GM23338 (cell line): Measurements from ENCODE around the gene OVCH1. TPM values are rescaled to one million over a fixed set of nuclear protein-coding genes. Genes with fewer than 3 reads are reported as not detected.

Experiments
- ATAC-seq: fragments of 200-7000 bp; cut with Tn5 transposase; 3 replicates; pipeline ENCODE4 v1.9.1; 2020
- DNase-seq: peaks from one replicate; pipeline ENCODE4 v3.0.0-alpha.2; 2015; ENCODE audit warnings: low spot score
- H2AFZ ChIP-seq: fragments of 200-600 bp; sonication (generic); 2 replicates; pipeline ENCODE4 v1.8.0; 2016; ENCODE audit warnings: antibody characterized with exemption, mild to moderate bottlenecking, moderate library complexity
- H3F3A ChIP-seq: fragments of 200-600 bp; sonication (generic); replicated peaks from 2 replicates; pipeline ENCODE4 v1.8.0; 2017; ENCODE audit warnings: antibody characterized with exemption, mixed run types, low read depth
- H3K27ac ChIP-seq: fragments of 200-600 bp; sonication (generic); 2 replicates; pipeline ENCODE4 v1.6.1; 2016; ENCODE audit warnings: low read depth
- H3K27me3 ChIP-seq: fragments of 200-600 bp; sonication (generic); 2 replicates; pipeline ENCODE4 v1.8.0; 2016; ENCODE audit warnings: mild to moderate bottlenecking, mixed run types, moderate library complexity; ENCODE audit not compliant: insufficient read depth
- H3K36me3 ChIP-seq: fragments of 200-600 bp; sonication (generic); 2 replicates; pipeline ENCODE4 v1.8.0; 2016; ENCODE audit warnings: mild to moderate bottlenecking; ENCODE audit not compliant: insufficient read depth
- H3K4me1 ChIP-seq: fragments of 200-600 bp; sonication (generic); 2 replicates; pipeline ENCODE4 v1.8.0; 2016; ENCODE audit warnings: mild to moderate bottlenecking, moderate library complexity; ENCODE audit not compliant: insufficient read depth
- H3K4me2 ChIP-seq: fragments of 200-600 bp; sonication (generic); 2 replicates; pipeline ENCODE4 v1.7.1; 2017; ENCODE audit warnings: mixed run types
- H3K4me3 ChIP-seq: fragments of 200-600 bp; sonication (generic); 2 replicates; pipeline ENCODE4 v1.6.1; 2016; ENCODE audit warnings: mixed run types
- H3K79me2 ChIP-seq: fragments of 200-600 bp; sonication (generic); replicated peaks from 2 replicates; pipeline ENCODE4 v1.8.0; 2017; ENCODE audit warnings: mild to moderate bottlenecking; ENCODE audit not compliant: insufficient read depth
- H3K9me2 ChIP-seq: fragments of 200-600 bp; sonication (generic); 2 replicates; pipeline ENCODE4 v1.8.0; 2017; ENCODE audit not compliant: insufficient read depth
- H4K20me1 ChIP-seq: fragments of 200-600 bp; sonication (generic); replicated peaks from 2 replicates; pipeline ENCODE4 v1.8.0; 2017; ENCODE audit warnings: mild to moderate bottlenecking; ENCODE audit not compliant: insufficient read depth
- H3K27ac Mint-ChIP-seq: 2 replicates; pipeline ENCODE4 v1.8.0; 2020; ENCODE audit warnings: inconsistent platforms, mild to moderate bottlenecking, moderate library complexity, mixed read lengths
- H3K27me3 Mint-ChIP-seq: 3 replicates; pipeline ENCODE4 v1.8.0; 2022; ENCODE audit warnings: low read depth, mild to moderate bottlenecking, moderate library complexity, mixed read lengths, inconsistent platforms; ENCODE audit not compliant: insufficient read depth, poor library complexity
- H3K36me3 Mint-ChIP-seq: 3 replicates; pipeline ENCODE4 v1.8.0; 2021; ENCODE audit warnings: low read depth, mild to moderate bottlenecking, inconsistent platforms, moderate library complexity, mixed read lengths
- H3K4me1 Mint-ChIP-seq: 3 replicates; pipeline ENCODE4 v1.8.0; 2020; ENCODE audit warnings: mild to moderate bottlenecking, inconsistent platforms, mixed read lengths
- H3K4me3 Mint-ChIP-seq: 3 replicates; pipeline ENCODE4 v1.8.0; 2021; ENCODE audit warnings: moderate library complexity, mild to moderate bottlenecking, inconsistent platforms, mixed read lengths
- H3K9me3 Mint-ChIP-seq: 3 replicates; pipeline ENCODE4 v1.8.0; 2020; ENCODE audit warnings: moderate library complexity, mild to moderate bottlenecking, inconsistent platforms, mixed read lengths
- CREB1 ChIP-seq: fragments of 250-450 bp; sonication (Bioruptor Pico); IDR thresholded peaks from 2 replicates; pipeline ENCODE4 v1.5.0; 2020; ENCODE audit warnings: low read depth, mild to moderate bottlenecking, moderate library complexity
- EZH2 ChIP-seq: fragments of 200-600 bp; sonication (generic); IDR thresholded peaks from one replicate; pipeline ENCODE4 v1.8.0; 2017; ENCODE audit warnings: antibody characterized with exemption, mild to moderate bottlenecking, low read depth; ENCODE audit not compliant: unreplicated experiment
- EZH2phosphoT487 ChIP-seq: fragments of 200-600 bp; sonication (generic); IDR thresholded peaks from one replicate; pipeline ENCODE4 v1.8.1; 2018; ENCODE audit warnings: antibody characterized with exemption; ENCODE audit not compliant: unreplicated experiment
- JUNB ChIP-seq: IDR thresholded peaks from one replicate; pipeline ENCODE4 v1.6.1; 2016; ENCODE audit warnings: antibody characterized with exemption; ENCODE audit not compliant: unreplicated experiment
- NANOG ChIP-seq: IDR thresholded peaks from 2 replicates; pipeline ENCODE4 v1.6.1; 2016; ENCODE audit warnings: antibody characterized with exemption, borderline replicate concordance
- POLR2AphosphoS5 ChIP-seq: IDR thresholded peaks from 2 replicates; pipeline ENCODE4 v1.6.1; 2016; ENCODE audit warnings: antibody characterized with exemption, low read depth
- STAT1 ChIP-seq: IDR thresholded peaks from one replicate; pipeline ENCODE4 v1.6.1; 2016; ENCODE audit warnings: antibody characterized with exemption; ENCODE audit not compliant: unreplicated experiment
- ZNF114 ChIP-seq: fragments of 250-450 bp; sonication (Bioruptor Pico); IDR thresholded peaks from 2 replicates; pipeline ENCODE4 v1.5.0; 2020; ENCODE audit warnings: mild to moderate bottlenecking, moderate library complexity
- ZNF331 ChIP-seq: fragments of 250-450 bp; sonication (Bioruptor Pico); IDR thresholded peaks from 2 replicates; pipeline ENCODE4 v1.5.0; 2020; ENCODE audit warnings: low read depth, mild to moderate bottlenecking, moderate library complexity
- polyA plus RNA-seq: library from polyadenylated mRNA; unstranded; fragments of >200 nt; fragmentation: Nextera tagmentation; extraction: Ambion mirVana; gene quantifications from 2 replicates; pipeline ENCODE4 v1.2.1, GENCODE V29; 2016
- total RNA-seq: library from RNA; depleted of rRNA; stranded (reverse); fragments of >200 nt; shearing (Covaris generic); gene quantifications from 2 replicates; pipeline ENCODE4 v1.2.3, GENCODE V29; 2014
- TF ChIP-seq, protein P1 (sequence below): IDR thresholded peaks from 2 replicates; pipeline ENCODE4 v1.6.1; 2016; ENCODE audit warnings: antibody characterized with exemption
- TF ChIP-seq, protein P2 (sequence below): IDR thresholded peaks from one replicate; pipeline ENCODE4 v1.6.1; 2018; ENCODE audit warnings: antibody characterized with exemption; ENCODE audit not compliant: unreplicated experiment

Gene OVCH1
- total and polyA plus RNA-seq, 2 experiments from 2014 or later = not detected

DNA sequence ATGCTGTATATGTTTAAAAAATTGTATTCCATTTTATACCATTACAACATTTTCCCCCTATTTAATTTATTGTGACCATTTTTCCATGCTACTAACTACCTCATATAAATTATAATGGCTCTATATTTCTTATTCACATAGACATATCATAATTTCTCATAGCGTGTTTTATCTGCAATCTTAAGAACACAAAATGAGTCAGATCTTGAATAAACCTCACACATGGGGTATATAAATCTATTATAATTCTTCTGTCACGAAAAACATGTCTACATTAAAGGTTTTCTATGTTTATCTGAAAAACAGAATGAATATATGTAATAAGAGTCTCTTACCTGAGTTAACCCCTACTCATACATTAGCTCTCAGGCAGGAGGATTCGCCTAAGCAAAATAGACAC lies 66.0 kb downstream of the OVCH1 start:
- H4K20me1 ChIP-seq = no peaks in the 10 kb centered on the region
- Mint-ChIP-seq H3K4me1 (peaks cover 4% of the 10 kb centered on the region; the same call in 1 of the 3 replicates), H3K27me3 (no peaks in the 10 kb centered on the region), H3K9me3 (no peaks in the 10 kb centered on the region), H3K4me3 (no peak overlapping the region), H3K27ac (no peak overlapping the region), H3K36me3 (no peaks in the 10 kb centered on the region)
- H3K4me3 ChIP-seq = no peak overlapping the region
- H3K27me3 ChIP-seq = no peaks in the 10 kb centered on the region
- H3K9me2 ChIP-seq = 0 out of 2 replicates have a peak, but pooled peaks cover 11% of the 10 kb centered on the region
- H3K79me2 ChIP-seq = no peaks in the 10 kb centered on the region
- no peak overlapping the region for H3K4me2 ChIP-seq
- DNase-seq = no peak
- no peaks in the 10 kb centered on the region for H3K36me3 ChIP-seq
- no peaks in the 10 kb centered on the region for H3F3A ChIP-seq
- ATAC-seq = no peak
- no peak for TF ChIP-seq EZH2
- no peak for TF ChIP-seq NANOG
- TF ChIP-seq JUNB = no peak
- TF ChIP-seq, protein P1, sequence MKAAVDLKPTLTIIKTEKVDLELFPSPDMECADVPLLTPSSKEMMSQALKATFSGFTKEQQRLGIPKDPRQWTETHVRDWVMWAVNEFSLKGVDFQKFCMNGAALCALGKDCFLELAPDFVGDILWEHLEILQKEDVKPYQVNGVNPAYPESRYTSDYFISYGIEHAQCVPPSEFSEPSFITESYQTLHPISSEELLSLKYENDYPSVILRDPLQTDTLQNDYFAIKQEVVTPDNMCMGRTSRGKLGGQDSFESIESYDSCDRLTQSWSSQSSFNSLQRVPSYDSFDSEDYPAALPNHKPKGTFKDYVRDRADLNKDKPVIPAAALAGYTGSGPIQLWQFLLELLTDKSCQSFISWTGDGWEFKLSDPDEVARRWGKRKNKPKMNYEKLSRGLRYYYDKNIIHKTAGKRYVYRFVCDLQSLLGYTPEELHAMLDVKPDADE = no peak
- TF ChIP-seq STAT1 = no peak
- no peak for TF ChIP-seq EZH2phosphoT487
- no peak for TF ChIP-seq CREB1 (CRISPR knock-in tag)
- TF ChIP-seq POLR2AphosphoS5 = no peak
- H2AFZ ChIP-seq = no peak overlapping the region
- H3K27ac ChIP-seq = no peak overlapping the region
- H3K4me1 ChIP-seq = no peaks in the 10 kb centered on the region

DNA sequence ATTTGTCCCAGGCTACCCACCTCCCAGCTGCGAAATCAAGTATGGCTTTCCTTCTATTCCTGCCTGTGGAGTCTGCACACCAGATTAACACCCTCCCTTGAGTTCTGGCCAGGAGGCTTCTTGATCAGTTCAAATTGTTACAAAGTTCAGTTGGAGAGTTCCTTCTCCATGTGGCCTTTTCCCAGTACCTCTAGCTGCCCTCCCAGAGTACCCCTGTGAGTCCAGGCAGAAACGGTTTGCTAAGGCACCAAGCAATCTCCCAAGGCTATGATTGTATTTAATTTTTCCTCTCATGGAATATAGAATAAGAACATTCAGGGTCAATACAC lies 66.8 kb downstream of the OVCH1 start:
- H3K9me2 ChIP-seq = 0 out of 2 replicates have a peak, but pooled peaks cover 11% of the 10 kb centered on the region
- H3K27me3 ChIP-seq = no peaks in the 10 kb centered on the region
- H3K27ac ChIP-seq = no peak overlapping the region
- H3K4me3 ChIP-seq = no peak overlapping the region
- H3K27ac Mint-ChIP-seq = peak overlapping the region; percentile 81; the same call in 1 of the 2 replicates
- H3K79me2 ChIP-seq = no peaks in the 10 kb centered on the region
- H3K36me3 Mint-ChIP-seq = no peaks in the 10 kb centered on the region
- H3K4me1 ChIP-seq = no peaks in the 10 kb centered on the region
- no peaks in the 10 kb centered on the region for H4K20me1 ChIP-seq
- no peak overlapping the region for H3K4me2 ChIP-seq
- ATAC-seq (no peak), DNase-seq (no peak)
- no peak overlapping the region for H3K4me3 Mint-ChIP-seq
- no peak overlapping the region for H2AFZ ChIP-seq
- no peaks in the 10 kb centered on the region for H3F3A ChIP-seq
- H3K36me3 ChIP-seq = no peaks in the 10 kb centered on the region
- H3K27me3 Mint-ChIP-seq = no peaks in the 10 kb centered on the region
- peaks cover 4% of the 10 kb centered on the region; the same call in 1 of the 3 replicates for H3K4me1 Mint-ChIP-seq
- no peaks in the 10 kb centered on the region for H3K9me3 Mint-ChIP-seq
- TF ChIP-seq POLR2AphosphoS5 (no peak), EZH2phosphoT487 (no peak), JUNB (no peak), CREB1 (CRISPR knock-in tag) (no peak), NANOG (no peak), STAT1 (no peak), ZNF114 (CRISPR knock-in tag) (no peak), EZH2 (no peak), ZNF331 (CRISPR knock-in tag) (no peak)
- TF ChIP-seq, protein P2, sequence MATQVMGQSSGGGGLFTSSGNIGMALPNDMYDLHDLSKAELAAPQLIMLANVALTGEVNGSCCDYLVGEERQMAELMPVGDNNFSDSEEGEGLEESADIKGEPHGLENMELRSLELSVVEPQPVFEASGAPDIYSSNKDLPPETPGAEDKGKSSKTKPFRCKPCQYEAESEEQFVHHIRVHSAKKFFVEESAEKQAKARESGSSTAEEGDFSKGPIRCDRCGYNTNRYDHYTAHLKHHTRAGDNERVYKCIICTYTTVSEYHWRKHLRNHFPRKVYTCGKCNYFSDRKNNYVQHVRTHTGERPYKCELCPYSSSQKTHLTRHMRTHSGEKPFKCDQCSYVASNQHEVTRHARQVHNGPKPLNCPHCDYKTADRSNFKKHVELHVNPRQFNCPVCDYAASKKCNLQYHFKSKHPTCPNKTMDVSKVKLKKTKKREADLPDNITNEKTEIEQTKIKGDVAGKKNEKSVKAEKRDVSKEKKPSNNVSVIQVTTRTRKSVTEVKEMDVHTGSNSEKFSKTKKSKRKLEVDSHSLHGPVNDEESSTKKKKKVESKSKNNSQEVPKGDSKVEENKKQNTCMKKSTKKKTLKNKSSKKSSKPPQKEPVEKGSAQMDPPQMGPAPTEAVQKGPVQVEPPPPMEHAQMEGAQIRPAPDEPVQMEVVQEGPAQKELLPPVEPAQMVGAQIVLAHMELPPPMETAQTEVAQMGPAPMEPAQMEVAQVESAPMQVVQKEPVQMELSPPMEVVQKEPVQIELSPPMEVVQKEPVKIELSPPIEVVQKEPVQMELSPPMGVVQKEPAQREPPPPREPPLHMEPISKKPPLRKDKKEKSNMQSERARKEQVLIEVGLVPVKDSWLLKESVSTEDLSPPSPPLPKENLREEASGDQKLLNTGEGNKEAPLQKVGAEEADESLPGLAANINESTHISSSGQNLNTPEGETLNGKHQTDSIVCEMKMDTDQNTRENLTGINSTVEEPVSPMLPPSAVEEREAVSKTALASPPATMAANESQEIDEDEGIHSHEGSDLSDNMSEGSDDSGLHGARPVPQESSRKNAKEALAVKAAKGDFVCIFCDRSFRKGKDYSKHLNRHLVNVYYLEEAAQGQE = no peak
